BE2C (cell line): ENCODE data around the gene MEF2C.

ENCODE experiments used
- DNase-seq: peaks from one replicate; pipeline ENCODE4 v3.0.0-alpha.2; 2020
- H3K27me3 ChIP-seq: fragments of 250-450 bp; sonication (Bioruptor Pico); 2 replicates; pipeline ENCODE4 v1.5.1; 2020; ENCODE audit warnings: mild to moderate bottlenecking
- H3K36me3 ChIP-seq: fragments of 250-450 bp; sonication (Bioruptor Pico); 2 replicates; pipeline ENCODE4 v1.5.1; 2020; ENCODE audit warnings: mild to moderate bottlenecking
- H3K4me1 ChIP-seq: fragments of 250-450 bp; sonication (Bioruptor Pico); 2 replicates; pipeline ENCODE4 v1.5.1; 2020
- H3K4me3 ChIP-seq: 2 replicates; pipeline ENCODE4 v1.5.1; 2011; ENCODE audit warnings: low read depth, low read length
- H3K9me3 ChIP-seq: fragments of 250-450 bp; sonication (Bioruptor Pico); 2 replicates; pipeline ENCODE4 v1.5.1; 2020
- TF ChIP-seq, protein P1 (sequence below): IDR thresholded peaks from 2 replicates; pipeline ENCODE4 v1.5.1; 2012; ENCODE audit warnings: mild to moderate bottlenecking, low read depth, low read length

MEF2C gene

DNA sequence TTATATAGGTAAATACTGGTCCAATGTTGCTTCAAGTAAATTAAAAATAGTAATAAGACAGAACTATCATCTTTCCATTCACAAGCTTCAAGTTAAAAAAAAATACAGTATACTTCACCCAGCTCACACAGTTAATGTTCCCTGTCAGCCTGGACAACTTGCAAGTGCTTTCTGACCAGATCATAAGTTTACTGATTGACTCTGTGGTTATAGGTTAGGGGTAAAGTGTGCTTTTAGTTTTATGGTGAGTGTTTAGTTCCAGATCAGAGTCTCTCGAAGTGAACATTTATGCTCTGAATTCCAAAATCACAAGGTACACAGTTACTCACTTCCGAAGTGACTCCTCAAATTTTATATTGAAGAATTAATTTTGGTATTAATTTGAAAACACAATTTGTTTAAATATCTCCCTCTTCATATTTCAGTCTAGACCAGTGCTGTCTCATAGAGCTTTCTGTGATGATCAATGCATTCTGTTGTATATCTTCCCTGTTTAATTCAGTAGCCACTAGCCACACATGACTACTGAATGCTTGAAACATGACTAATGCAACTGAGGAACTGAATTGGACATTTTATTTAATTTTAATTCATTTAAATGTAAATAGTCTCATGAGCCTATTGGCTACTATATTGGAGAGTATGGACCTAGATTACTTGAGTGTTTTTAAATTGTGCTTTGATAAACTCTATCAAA lies 90.7 kb downstream of the MEF2C start:
- no peaks in the 10 kb centered on the region for H3K4me1 ChIP-seq
- TF ChIP-seq, protein P1, sequence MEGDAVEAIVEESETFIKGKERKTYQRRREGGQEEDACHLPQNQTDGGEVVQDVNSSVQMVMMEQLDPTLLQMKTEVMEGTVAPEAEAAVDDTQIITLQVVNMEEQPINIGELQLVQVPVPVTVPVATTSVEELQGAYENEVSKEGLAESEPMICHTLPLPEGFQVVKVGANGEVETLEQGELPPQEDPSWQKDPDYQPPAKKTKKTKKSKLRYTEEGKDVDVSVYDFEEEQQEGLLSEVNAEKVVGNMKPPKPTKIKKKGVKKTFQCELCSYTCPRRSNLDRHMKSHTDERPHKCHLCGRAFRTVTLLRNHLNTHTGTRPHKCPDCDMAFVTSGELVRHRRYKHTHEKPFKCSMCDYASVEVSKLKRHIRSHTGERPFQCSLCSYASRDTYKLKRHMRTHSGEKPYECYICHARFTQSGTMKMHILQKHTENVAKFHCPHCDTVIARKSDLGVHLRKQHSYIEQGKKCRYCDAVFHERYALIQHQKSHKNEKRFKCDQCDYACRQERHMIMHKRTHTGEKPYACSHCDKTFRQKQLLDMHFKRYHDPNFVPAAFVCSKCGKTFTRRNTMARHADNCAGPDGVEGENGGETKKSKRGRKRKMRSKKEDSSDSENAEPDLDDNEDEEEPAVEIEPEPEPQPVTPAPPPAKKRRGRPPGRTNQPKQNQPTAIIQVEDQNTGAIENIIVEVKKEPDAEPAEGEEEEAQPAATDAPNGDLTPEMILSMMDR = no peak
- no peak overlapping the region for H3K4me3 ChIP-seq
- H3K27me3 ChIP-seq = no peaks in the 10 kb centered on the region
- no peaks in the 10 kb centered on the region for H3K36me3 ChIP-seq
- DNase-seq = no peak
- no peaks in the 10 kb centered on the region for H3K9me3 ChIP-seq

DNA sequence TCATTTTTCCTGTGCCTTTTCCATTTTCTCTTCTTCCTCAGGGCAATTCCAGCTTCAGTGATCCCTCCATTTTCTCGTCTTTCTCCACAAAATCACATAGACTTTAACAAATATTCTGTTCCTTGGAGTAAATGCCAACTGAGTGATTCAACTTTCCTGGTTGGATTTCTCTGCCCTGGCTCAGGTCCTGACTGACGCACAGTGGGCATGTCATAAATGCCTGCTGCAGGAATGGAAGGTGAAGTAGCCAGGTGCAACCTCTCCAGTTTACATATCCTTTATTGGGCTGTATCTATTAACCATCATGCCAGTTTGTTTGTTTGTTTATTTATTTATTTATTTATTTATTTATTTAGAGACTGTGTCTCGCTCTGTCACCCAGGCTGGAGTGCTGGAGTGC lies 95.1 kb downstream of the MEF2C start:
- Histone ChIP-seq H3K27me3 (no peaks in the 10 kb centered on the region), H3K4me1 (no peaks in the 10 kb centered on the region), H3K36me3 (no peaks in the 10 kb centered on the region), H3K4me3 (no peak overlapping the region), H3K9me3 (no peaks in the 10 kb centered on the region)
- DNase-seq = no peak
- TF ChIP-seq, protein P1 = no peak

DNA sequence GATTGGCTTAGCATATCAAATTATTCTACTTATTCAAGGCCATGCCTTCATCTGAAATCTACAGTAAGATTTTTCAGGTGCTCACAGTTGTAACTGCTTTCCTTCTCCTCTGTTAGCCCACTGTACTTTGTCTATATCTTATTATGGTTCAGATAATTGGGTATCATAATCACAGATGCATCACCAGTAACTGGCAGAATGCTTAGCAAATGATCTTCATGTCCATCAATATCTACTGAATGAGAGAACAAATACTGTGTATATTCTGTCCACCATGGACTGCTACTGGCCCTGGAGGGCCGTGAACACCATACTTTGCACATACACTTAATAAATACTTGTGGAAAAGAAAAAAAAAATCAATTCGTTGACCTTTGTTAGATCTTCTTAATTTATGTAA lies 96.2 kb downstream of the MEF2C start:
- Histone ChIP-seq H3K27me3 (no peaks in the 10 kb centered on the region), H3K4me3 (no peak overlapping the region), H3K36me3 (no peaks in the 10 kb centered on the region), H3K4me1 (no peaks in the 10 kb centered on the region), H3K9me3 (no peaks in the 10 kb centered on the region)
- TF ChIP-seq, protein P1 = no peak
- DNase-seq = no peak

DNA sequence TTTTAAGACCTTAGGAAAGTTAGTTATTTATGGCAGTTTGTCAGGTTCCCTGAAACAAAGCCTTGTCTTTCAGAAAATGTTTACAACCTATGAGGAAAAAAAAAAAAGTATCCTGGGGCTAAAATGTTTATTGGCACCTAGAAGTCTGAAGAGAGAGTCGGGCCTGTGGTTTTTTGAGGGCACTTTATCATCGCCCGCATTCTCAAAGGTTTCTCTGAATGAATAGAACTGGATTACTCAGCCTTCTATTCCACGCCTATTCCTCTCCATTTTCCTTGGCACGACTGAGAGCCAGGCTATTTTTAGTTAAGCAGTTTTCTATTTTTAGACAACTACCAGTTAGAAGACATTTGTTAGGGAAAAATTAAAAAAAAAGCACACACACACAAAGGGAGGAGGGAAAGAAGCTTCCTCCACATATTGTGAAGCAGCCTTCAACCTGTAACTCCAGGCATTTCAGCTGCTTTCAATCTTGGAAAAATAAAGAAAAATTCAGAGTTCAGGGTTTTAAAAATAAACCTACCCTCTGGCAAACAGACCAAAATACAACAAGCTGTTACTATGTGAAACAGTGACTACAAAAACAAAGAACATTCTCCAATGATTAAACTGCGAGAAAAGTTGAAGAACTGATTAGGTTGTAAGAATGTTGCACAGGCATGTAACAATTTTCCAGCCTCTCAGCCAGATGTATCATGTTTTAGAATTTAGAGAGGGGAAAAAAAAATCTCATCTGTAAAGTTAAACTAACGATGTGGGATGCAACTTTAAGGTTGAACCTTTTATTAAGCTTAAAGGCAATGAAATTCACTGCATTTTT lies 97.0 kb downstream of the MEF2C start:
- DNase-seq = no peak
- H3K27me3 ChIP-seq = no peaks in the 10 kb centered on the region
- H3K4me3 ChIP-seq = no peak overlapping the region
- no peaks in the 10 kb centered on the region for H3K9me3 ChIP-seq
- no peaks in the 10 kb centered on the region for H3K4me1 ChIP-seq
- TF ChIP-seq, protein P1 = no peak
- H3K36me3 ChIP-seq = no peaks in the 10 kb centered on the region

DNA sequence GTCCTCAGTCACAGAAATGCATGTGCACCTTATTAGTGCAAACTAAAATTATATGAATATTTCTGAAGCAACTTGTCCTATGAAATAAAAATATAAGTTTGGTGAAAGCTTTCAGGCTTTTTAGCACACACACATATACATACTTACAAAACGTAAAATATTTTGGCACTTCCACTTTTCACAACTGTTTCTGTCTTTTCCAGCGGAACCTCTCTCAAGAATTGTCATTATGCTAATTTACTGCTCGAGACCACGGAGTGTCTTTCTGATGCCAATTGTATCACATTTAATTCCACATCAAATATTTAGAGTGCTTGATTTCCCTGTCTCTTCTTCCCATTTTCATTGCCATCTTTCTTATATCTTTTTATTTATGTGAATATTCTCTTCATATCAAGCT lies 100.4 kb downstream of the MEF2C start:
- no peak for DNase-seq
- H3K4me3 ChIP-seq = no peak overlapping the region
- no peaks in the 10 kb centered on the region for H3K27me3 ChIP-seq
- no peaks in the 10 kb centered on the region for H3K4me1 ChIP-seq
- no peaks in the 10 kb centered on the region for H3K9me3 ChIP-seq
- TF ChIP-seq, protein P1 = no peak
- H3K36me3 ChIP-seq = no peaks in the 10 kb centered on the region

DNA sequence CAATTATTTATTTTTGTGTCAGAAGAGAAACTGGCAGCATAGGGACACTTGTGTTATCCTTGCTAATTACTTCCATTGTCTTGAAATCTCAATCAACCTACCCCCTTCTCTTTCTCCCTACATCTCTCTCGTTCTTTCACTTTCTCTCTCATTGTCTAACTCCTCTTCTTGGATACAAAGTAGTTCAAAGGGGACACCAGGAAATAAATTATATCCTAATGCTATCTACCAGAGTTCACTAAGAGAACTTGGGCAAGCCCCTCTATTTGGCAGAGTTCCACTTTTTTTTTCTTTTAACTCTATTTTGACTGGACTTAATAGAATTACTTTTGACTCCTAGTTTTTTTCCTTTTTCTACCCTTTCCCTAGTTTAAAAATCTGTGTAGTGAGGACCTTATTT lies 102.2 kb downstream of the MEF2C start:
- TF ChIP-seq, protein P1 = no peak
- no peaks in the 10 kb centered on the region for H3K36me3 ChIP-seq
- no peak overlapping the region for H3K4me3 ChIP-seq
- no peaks in the 10 kb centered on the region for H3K27me3 ChIP-seq
- H3K9me3 ChIP-seq = no peaks in the 10 kb centered on the region
- no peak for DNase-seq
- no peaks in the 10 kb centered on the region for H3K4me1 ChIP-seq
